Caco-2 (cell line): Measurements from ENCODE around the gene CPLX1. TPM values are rescaled to one million over a fixed set of nuclear protein-coding genes. Genes with fewer than 3 reads are reported as not detected.
"Not testable (repeated sequence)": the region's sequence is repeated elsewhere in the genome, so short reads cannot be mapped to it uniquely, and the experiment has no call there.

Source experiments
- BruUV-seq: library from RNA; stranded (reverse); fragments of 400-500 nt; replicated peaks from 2 replicates; lab custom pipeline; 2021; lab: Mats Ljungman, UMichigan
- CTCF ChIA-PET: fragments of 300-600 bp; sonication (Branson Sonifier 250); formaldehyde crosslinking; loops from one replicate; lab custom pipeline; 2022; ENCODE audit warnings: antibody characterized with exemption; lab: Charles Lee
- POLR2A ChIA-PET: fragments of 300-600 bp; sonication (Branson Sonifier 250); formaldehyde crosslinking; loops from one replicate; lab custom pipeline; 2022; ENCODE audit warnings: antibody characterized with exemption; lab: Charles Lee
- DNase-seq, 2 experiments: peaks; one replicate each; pipeline versions ENCODE4 v3.0.0 to v3.0.0-alpha.2; 2020 to 2022
- H3K27me3 ChIP-seq: replicated peaks from 2 replicates; pipeline ENCODE4 v1.6.0; 2011; ENCODE audit warnings: low read length; ENCODE audit not compliant: control insufficient read depth, insufficient read depth
- H3K36me3 ChIP-seq: 2 replicates; pipeline ENCODE4 v1.5.1; 2011; ENCODE audit warnings: low read length; ENCODE audit not compliant: control insufficient read depth, insufficient read depth
- H3K4me1 ChIP-seq: fragments of 250-450 bp; sonication (Bioruptor Pico); 2 replicates; pipeline ENCODE4 v1.5.1; 2020; ENCODE audit warnings: mild to moderate bottlenecking
- H3K4me3 ChIP-seq: 2 replicates; pipeline ENCODE4 v1.5.1; 2011; ENCODE audit warnings: low read depth, mild to moderate bottlenecking, control low read depth, low read length
- H3K9me3 ChIP-seq: fragments of 250-450 bp; sonication (Bioruptor Pico); 2 replicates; pipeline ENCODE4 v1.5.1; 2020; ENCODE audit warnings: mild to moderate bottlenecking, moderate library complexity
- H3K27ac Mint-ChIP-seq: one replicate; pipeline ENCODE4 v1.8.0; 2022; ENCODE audit warnings: mixed read lengths; ENCODE audit not compliant: unreplicated experiment
- H3K27me3 Mint-ChIP-seq: one replicate; pipeline ENCODE4 v1.8.0; 2022; ENCODE audit warnings: mixed read lengths; ENCODE audit not compliant: insufficient read depth, unreplicated experiment
- H3K36me3 Mint-ChIP-seq: one replicate; pipeline ENCODE4 v1.8.0; 2022; ENCODE audit warnings: mild to moderate bottlenecking, mixed read lengths; ENCODE audit not compliant: insufficient read depth, unreplicated experiment
- H3K4me1 Mint-ChIP-seq: one replicate; pipeline ENCODE4 v1.8.0; 2022; ENCODE audit warnings: low read depth, mixed read lengths; ENCODE audit not compliant: unreplicated experiment
- H3K4me3 Mint-ChIP-seq: one replicate; pipeline ENCODE4 v1.8.0; 2022; ENCODE audit warnings: mild to moderate bottlenecking, moderate library complexity, mixed read lengths; ENCODE audit not compliant: unreplicated experiment
- H3K9me3 Mint-ChIP-seq: one replicate; pipeline ENCODE4 v1.8.0; 2022; ENCODE audit warnings: mixed read lengths; ENCODE audit not compliant: unreplicated experiment
- CTCF ChIP-seq, 2 experiments: fragments of 200-600 bp in 1 of 2; IDR thresholded peaks; 1 replicate in 1 of 2; 2 replicates in 1 of 2; pipeline versions ENCODE4 v1.5.1 to v1.8.0; 2011 to 2022; ENCODE audit warnings: antibody characterized with exemption in 1 of 2, control low read depth in 1 of 2, inconsistent platforms in 1 of 2, low read depth in 1 of 2, low read length in 1 of 2, mild to moderate bottlenecking in 1 of 2, moderate library complexity in 1 of 2; ENCODE audit not compliant: insufficient read depth in 1 of 2, severe bottlenecking in 1 of 2, unreplicated experiment in 1 of 2
- intact Hi-C: fragments of 100-400 bp; cut with micrococcal nuclease; formaldehyde crosslinking; loops from one replicate; pipeline ENCODE4 v1.10.0; 2022; ENCODE audit not compliant: unreplicated experiment
- total RNA-seq: library from RNA; stranded (reverse); gene quantifications from 2 replicates; pipeline ENCODE4 v1.2.3, GENCODE V29; 2022

Gene CPLX1
- total RNA-seq, 1 experiment from 2014 or later, result 20.9 TPM

DNA sequence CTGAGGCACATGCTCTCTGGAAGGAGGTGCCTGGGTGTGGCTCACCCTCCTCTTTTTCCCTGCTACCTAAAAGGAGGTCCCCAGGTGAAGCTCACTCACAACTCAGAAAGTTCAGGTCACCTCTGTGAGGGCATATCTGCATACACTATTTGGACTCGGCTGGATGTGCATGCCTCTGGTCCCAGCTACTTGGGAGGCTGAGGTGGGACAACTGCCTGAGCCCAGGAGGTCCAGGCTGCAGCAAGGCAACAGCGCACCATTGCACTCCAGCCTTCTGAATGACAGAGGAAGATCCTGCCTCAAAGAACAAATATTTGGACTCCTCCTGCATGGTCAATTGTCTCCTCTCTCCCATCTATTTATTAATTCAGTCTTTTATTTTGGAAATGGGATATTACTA lies 46.4 kb downstream of the CPLX1 start:
- Mint-ChIP-seq H3K27me3 (no peaks in the 10 kb centered on the region), H3K4me3 (no peak overlapping the region), H3K27ac (no peak overlapping the region), H3K36me3 (peaks cover 89% of the 10 kb centered on the region), H3K4me1 (peaks cover 32% of the 10 kb centered on the region), H3K9me3 (no peaks in the 10 kb centered on the region)
- TF ChIP-seq CTCF (IDR thresholded peaks at IDR 0.05; ENCODE audit: insufficient read depth in 1 of 2, low read depth in 1 of 2, low read length in 1 of 2, severe bottlenecking in 1 of 2, unreplicated experiment in 1 of 2), result no peak
- Histone ChIP-seq H3K27me3 (no peaks in the 10 kb centered on the region), H3K4me3 (no peak overlapping the region), H3K9me3 (no peaks in the 10 kb centered on the region), H3K4me1 (peaks cover 11% of the 10 kb centered on the region), H3K36me3 (peaks cover 4% of the 10 kb centered on the region)
- POLR2A ChIA-PET, result no interaction called here
- DNase-seq, result no peak
- no TSS peak for BruUV-seq
- intact Hi-C loops, result no loop called here
- CTCF ChIA-PET, result no interaction called here

DNA sequence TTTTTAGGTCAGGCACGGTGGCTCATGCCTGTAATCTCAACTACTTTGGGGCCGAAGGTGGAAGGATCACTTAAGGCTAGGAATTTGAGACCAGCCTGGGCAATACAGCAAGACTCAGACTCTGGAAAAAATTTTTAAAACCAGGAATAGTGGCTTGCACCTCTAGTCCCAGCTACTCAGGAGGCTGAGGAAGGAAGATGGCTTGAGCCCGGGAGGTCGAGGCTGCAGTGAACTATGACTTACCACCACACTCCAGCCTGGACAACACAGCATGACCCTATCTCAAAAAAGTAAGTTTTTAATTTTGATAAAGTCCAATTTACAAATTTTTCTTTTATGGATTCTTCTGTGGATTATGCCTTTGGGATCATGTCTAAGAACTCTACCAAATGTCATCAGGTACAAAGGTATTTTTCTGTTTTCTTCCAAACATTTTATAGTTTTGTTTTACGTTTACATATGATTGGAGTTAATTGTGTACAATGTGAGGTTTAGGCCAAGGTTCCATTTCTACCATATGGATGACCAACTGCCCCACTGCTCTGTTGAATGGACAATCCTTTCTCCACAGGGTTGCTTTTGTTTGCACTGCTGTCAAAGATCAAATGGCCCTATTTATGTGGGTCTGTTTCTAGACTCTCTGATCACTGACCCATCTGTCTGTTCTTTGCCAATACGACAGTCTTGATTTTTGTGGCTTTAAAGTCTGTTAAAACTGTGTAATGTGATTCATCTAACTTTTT lies 48.2 kb downstream of the CPLX1 start:
- POLR2A ChIA-PET, result no interaction called here
- Histone ChIP-seq H3K9me3 (no peaks in the 10 kb centered on the region), H3K4me1 (peaks cover 5% of the 10 kb centered on the region; the same call in 1 of the 2 replicates), H3K36me3 (peaks cover 4% of the 10 kb centered on the region), H3K27me3 (no peaks in the 10 kb centered on the region), H3K4me3 (no peak overlapping the region)
- no peak for DNase-seq
- Mint-ChIP-seq H3K27me3 (no peaks in the 10 kb centered on the region), H3K4me1 (peaks cover 13% of the 10 kb centered on the region), H3K9me3 (no peaks in the 10 kb centered on the region), H3K36me3 (peaks cover 96% of the 10 kb centered on the region), H3K4me3 (no peak overlapping the region), H3K27ac (peak overlapping the region; percentile 75)
- CTCF ChIA-PET, result no interaction called here
- intact Hi-C loops, result no loop called here
- TSS peak; percentile 1 for BruUV-seq
- no peak for TF ChIP-seq CTCF (IDR thresholded peaks at IDR 0.05; ENCODE audit: insufficient read depth in 1 of 2, low read depth in 1 of 2, low read length in 1 of 2, severe bottlenecking in 1 of 2, unreplicated experiment in 1 of 2)

- H3K9me3 Mint-ChIP-seq, result no peaks in the 10 kb centered on the region
- Histone ChIP-seq H3K9me3 (no peaks in the 10 kb centered on the region), H3K4me3 (no peak overlapping the region), H3K27me3 (no peaks in the 10 kb centered on the region), H3K4me1 (peaks cover 5% of the 10 kb centered on the region; the same call in 1 of the 2 replicates), H3K36me3 (peaks cover 4% of the 10 kb centered on the region)
- H3K4me1 Mint-ChIP-seq, result peaks cover 6% of the 10 kb centered on the region
- intact Hi-C loops, result no loop called here
- peak in 1 of 2 experiments; percentile 25 for DNase-seq
- peak overlapping the region; percentile 75 for H3K27ac Mint-ChIP-seq
- TF ChIP-seq CTCF (IDR thresholded peaks at IDR 0.05; ENCODE audit: insufficient read depth in 1 of 2, low read depth in 1 of 2, low read length in 1 of 2, severe bottlenecking in 1 of 2, unreplicated experiment in 1 of 2), result no peak
- ChIA-PET POLR2A (no interaction called here), CTCF (no interaction called here)
- H3K4me3 Mint-ChIP-seq, result no peak overlapping the region
- no TSS peak for BruUV-seq
- peaks cover 89% of the 10 kb centered on the region for H3K36me3 Mint-ChIP-seq
- no peaks in the 10 kb centered on the region for H3K27me3 Mint-ChIP-seq
These were observed 49.0 kb downstream of the CPLX1 start for GRCh38 chr4:776743-777441.

DNA sequence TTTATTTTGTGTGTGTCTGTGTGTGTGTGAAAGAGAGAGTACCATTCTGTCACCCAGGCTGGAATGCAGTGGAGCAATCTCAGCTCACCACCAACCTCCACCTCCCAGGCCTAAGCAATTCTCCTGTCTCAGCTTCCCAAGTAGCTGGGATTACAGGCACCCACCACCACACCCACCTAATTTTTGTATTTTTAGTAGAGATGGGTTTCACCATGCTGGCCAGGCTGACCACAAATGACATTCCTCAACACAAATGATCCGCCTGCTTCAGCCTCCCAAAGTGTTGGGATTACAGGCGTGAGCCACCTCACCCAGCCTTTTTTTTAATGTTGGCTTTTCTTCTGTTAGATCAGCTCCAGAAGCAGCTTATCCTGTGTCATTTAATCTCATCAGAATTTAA lies 50.4 kb downstream of the CPLX1 start:
- intact Hi-C loops, POLR2A ChIA-PET, H3K36me3 ChIP-seq, BruUV-seq, H3K27me3 ChIP-seq, H3K4me3 ChIP-seq, H3K4me1 Mint-ChIP-seq, H3K4me1 ChIP-seq, H3K27me3 Mint-ChIP-seq, H3K4me3 Mint-ChIP-seq, DNase-seq, H3K9me3 Mint-ChIP-seq, H3K9me3 ChIP-seq, CTCF ChIA-PET: not testable (repeated sequence)
- Mint-ChIP-seq H3K27ac (peak overlapping the region; percentile 38), H3K36me3 (peaks cover 83% of the 10 kb centered on the region)
